Thymus (tissue), 11 donors: ENCODE data around the gene SMAD5. TPM values are rescaled to one million over a fixed set of nuclear protein-coding genes. Genes with fewer than 3 reads are reported as not detected.

Experiments used
- DNase-seq, 9 donors: peaks; one replicate each; pipeline ENCODE4 v3.0.0-alpha.2; 2013; ENCODE audit warnings: low spot score in 9 of 9, low read depth in 6 of 9, missing footprints in 1 of 9
- H3K27ac ChIP-seq, 2 donors: one replicate each; pipeline ENCODE4 v1.5.1; 2013; ENCODE audit warnings: control low read depth in 1 of 2, low read depth in 1 of 2, low read length in 1 of 2, mild to moderate bottlenecking in 1 of 2, moderate library complexity in 1 of 2
- H3K27me3 ChIP-seq, 2 donors: one replicate each; pipeline ENCODE4 v1.5.1; 2013; ENCODE audit warnings: low read length in 1 of 2; ENCODE audit not compliant: control insufficient read depth in 2 of 2, insufficient read depth in 1 of 2
- H3K36me3 ChIP-seq, 2 donors: one replicate each; pipeline ENCODE4 v1.5.1; 2013; ENCODE audit warnings: low read length in 1 of 2, mild to moderate bottlenecking in 1 of 2, moderate library complexity in 1 of 2; ENCODE audit not compliant: control insufficient read depth in 2 of 2, insufficient read depth in 2 of 2
- H3K4me1 ChIP-seq, 2 donors: one replicate each; pipeline ENCODE4 v1.5.1; 2013; ENCODE audit warnings: low read length in 2 of 2; ENCODE audit not compliant: control insufficient read depth in 2 of 2, insufficient read depth in 2 of 2
- H3K4me3 ChIP-seq, 2 donors: one replicate each; pipeline ENCODE4 v1.5.1; 2013; ENCODE audit warnings: low read length in 2 of 2, control low read depth in 1 of 2, mild to moderate bottlenecking in 1 of 2
- H3K9me3 ChIP-seq, 2 donors: one replicate each; pipeline ENCODE4 v1.5.1; 2013; ENCODE audit warnings: low read length in 1 of 2, mild to moderate bottlenecking in 1 of 2; ENCODE audit not compliant: control insufficient read depth in 2 of 2, insufficient read depth in 1 of 2
- WGBS: extraction: QIAGEN DNeasy Blood & Tissue Kit; methylation state at CpG from one replicate; pipeline ENCODE4 v1.1.7; 2013; 5-methylcytosine and 5-hydroxymethylcytosine counted together
- polyA plus RNA-seq: library from polyadenylated mRNA; stranded (reverse); fragments of 200-250 nt; gene quantifications from one replicate; pipeline ENCODE4 v1.2.3, GENCODE V29; 2013
- total RNA-seq: library from RNA; stranded (reverse); fragments of 120-200 nt; gene quantifications from one replicate; pipeline ENCODE4 v1.2.4, GENCODE V29; 2013
- donor health status: healthy.

The SMAD5 gene
- total and polyA plus RNA-seq, 2 donors, result 12.2 to 20.1 TPM

DNA sequence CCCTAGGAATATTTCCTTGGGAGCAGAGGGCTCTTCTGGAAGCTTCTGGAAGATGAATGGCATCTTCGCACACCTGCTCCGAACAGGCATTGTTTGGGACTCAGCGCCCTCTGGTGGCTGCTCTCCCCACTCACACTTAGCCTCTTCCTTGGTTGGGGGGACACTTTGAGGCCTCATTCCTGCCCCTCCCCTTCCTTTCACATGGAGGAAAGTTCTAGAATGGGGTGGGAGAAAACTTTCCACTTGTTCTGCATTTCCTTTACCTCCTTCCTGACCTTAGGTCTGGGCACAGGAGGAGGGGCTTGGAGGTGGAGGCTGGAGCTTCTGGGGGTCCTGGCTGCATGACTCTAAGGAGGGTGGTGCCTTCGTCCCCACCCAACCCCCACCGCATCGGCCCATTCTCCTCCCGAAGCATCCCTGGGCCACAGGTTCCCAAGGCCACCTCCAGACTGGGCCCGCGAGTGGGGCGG lies 79.6 kb downstream of the SMAD5 start:
- peak in 7 of 9 donors; percentile 10 to 55 (median 34) for DNase-seq
- H3K4me1 ChIP-seq, result no peaks in the 10 kb centered on the region
- H3K4me3 ChIP-seq, result no peak overlapping the region
- peaks cover 0 to 4% of the 10 kb centered on the region in 2 donors for H3K27me3 ChIP-seq
- WGBS, result 62% methylated on average over 10 of the region's 10 CpGs
- no peaks in the 10 kb centered on the region for H3K36me3 ChIP-seq
- no peak overlapping the region for H3K27ac ChIP-seq
- H3K9me3 ChIP-seq, result no peaks in the 10 kb centered on the region

DNA sequence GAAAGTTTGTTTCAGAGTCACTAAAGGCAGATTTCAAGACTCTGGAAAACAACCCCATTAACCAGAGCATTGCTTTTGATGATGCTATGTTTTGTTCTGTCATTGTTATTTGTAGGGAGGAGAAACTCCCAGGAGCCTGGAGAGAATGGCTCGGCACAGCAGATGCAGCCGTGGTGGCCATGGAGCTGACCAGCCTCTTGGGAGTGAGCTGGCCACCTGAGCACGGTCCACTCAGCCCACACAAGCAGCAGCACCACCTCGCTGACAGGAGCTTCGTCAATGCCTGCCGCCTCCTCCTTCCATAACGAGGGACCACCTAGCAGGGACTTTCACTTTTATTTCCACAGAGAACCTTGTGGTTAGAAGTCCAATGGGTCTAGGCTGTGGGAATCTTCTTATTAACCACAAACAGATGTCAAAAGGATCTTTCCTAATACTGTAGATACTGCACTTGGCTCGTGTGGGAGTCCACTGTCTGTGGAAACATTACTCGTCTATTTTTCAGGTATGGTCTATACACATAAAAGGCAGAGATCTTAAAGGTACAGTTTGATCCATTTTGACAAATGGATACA lies 81.4 kb downstream of the SMAD5 start:
- no peaks in the 10 kb centered on the region for H3K36me3 ChIP-seq

DNA sequence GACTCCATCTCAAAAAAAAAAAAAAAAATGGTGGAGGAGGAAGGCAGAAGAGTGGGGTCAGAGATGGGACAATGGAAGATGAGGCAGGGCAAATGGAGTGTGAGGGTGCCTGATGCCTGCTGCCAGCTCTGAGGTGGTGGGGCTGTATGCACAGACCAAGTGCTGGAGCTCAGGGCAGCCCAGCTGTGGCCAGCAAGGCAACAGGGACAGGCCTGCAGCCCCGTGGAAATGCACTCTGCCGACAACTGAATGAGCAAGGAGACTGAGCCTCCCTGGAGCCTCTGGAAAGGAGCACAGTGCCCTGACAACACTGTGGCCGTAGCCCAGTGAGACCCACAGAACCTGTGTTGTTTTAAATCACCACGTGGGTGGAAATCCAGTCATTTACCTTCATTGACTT lies 83.2 kb downstream of the SMAD5 start:
- no peaks in the 10 kb centered on the region for H3K9me3 ChIP-seq
- peaks cover 0 to 4% of the 10 kb centered on the region in 2 donors for H3K27me3 ChIP-seq
- no peak overlapping the region for H3K27ac ChIP-seq
- DNase-seq, result no peak
- 87% methylated on average over 4 of the region's 4 CpGs for WGBS
- H3K4me3 ChIP-seq, result no peak overlapping the region
- no peaks in the 10 kb centered on the region for H3K4me1 ChIP-seq
- H3K36me3 ChIP-seq, result no peaks in the 10 kb centered on the region

More for the DNA sequence above, 81.4 kb downstream of the SMAD5 start:
- Histone ChIP-seq H3K27ac (no peak overlapping the region), H3K27me3 (peaks cover 0 to 4% of the 10 kb centered on the region in 2 donors), H3K9me3 (no peaks in the 10 kb centered on the region), H3K4me3 (no peak overlapping the region), H3K4me1 (no peaks in the 10 kb centered on the region)
- no peak for DNase-seq
- 67% methylated on average over 9 of the region's 9 CpGs for WGBS

DNA sequence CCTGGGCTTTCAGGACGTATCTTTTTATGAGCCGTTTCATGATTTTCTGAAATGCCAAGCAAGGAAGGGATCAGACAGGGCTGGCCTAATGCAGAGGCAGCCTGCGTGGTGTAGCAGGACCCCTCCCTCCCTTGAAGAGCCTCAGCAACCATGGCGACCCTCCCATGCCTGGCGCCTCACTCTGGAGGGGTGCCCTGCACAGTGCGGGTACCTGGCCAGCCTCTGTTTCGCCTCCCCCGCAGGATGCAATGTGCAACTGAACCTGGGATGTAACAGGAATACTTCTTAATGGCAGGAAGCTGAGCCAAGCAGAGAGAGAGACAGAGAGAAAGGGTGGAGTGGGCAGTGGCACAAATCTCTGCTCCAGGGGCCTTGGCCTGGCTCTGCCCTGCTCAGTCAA lies 83.6 kb downstream of the SMAD5 start:
- DNase-seq, result no peak
- 95% methylated on average over 8 of the region's 8 CpGs for WGBS

DNA sequence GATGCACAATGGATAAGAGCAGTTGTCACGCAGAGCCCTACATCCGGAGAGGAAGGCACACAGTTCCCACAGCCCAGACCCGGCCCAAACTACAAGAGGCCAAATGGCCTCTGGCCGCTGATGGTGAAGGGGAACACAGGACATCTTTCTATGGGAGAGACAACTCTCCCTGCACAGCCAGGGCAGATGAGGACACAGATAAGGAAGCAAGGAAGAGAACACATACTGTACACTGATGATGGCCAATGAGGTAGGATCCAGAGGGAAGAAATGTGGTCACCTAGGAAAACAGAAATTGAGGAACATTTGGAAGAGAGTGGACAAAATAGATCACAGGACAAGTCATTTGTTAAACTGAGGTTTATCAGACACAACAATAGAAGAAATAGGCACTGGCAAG lies 88.7 kb downstream of the SMAD5 start:
- Histone ChIP-seq H3K36me3 (no peaks in the 10 kb centered on the region), H3K4me3 (no peak overlapping the region), H3K4me1 (no peaks in the 10 kb centered on the region), H3K27ac (no peak overlapping the region), H3K9me3 (no peaks in the 10 kb centered on the region), H3K27me3 (no peaks in the 10 kb centered on the region)
- DNase-seq, result no peak
- 94% methylated on average over 4 of the region's 4 CpGs for WGBS

More for the DNA sequence above, 83.6 kb downstream of the SMAD5 start:
- no peaks in the 10 kb centered on the region for H3K36me3 ChIP-seq
- no peak overlapping the region for H3K4me3 ChIP-seq
- H3K27ac ChIP-seq, result no peak overlapping the region
- no peaks in the 10 kb centered on the region for H3K9me3 ChIP-seq
- H3K4me1 ChIP-seq, result no peaks in the 10 kb centered on the region
- H3K27me3 ChIP-seq, result peaks cover 0 to 4% of the 10 kb centered on the region in 2 donors

DNA sequence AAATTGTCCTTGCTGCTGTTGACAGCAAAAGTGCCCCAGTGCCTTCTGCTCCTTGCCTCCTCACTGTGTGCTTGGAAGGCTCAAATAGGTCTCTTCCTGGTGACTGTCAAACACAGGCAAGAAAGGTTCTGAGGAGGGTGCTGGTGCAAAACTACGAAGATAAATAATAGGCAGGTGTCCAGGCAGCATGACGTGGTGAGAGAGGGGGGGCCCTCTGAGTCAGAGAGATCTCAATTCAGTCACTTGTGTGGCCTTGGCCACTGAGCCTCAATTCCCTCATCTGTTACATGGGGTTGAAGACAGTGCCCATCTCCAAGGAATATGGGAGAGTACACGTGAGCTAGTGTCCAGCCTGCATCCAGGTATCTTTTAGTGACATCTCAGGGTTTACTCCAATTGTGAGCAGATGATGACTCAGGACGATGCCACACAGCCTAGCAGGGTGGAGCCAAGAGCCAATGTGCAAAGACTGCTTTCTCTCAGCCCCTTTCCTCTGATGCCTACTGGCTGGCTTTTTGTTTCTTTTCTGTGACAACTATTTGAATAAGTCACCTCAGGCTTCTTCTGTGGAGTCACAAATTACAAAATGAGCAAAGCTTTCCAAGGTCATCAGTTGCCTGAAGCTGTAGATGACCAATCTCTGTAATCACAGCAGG lies 90.1 kb downstream of the SMAD5 start:
- H3K27me3 ChIP-seq, result no peaks in the 10 kb centered on the region
- no peaks in the 10 kb centered on the region for H3K4me1 ChIP-seq
- WGBS, result 87% methylated on average over 4 of the region's 4 CpGs
- H3K9me3 ChIP-seq, result no peaks in the 10 kb centered on the region
- no peak for DNase-seq
- H3K27ac ChIP-seq, result no peak overlapping the region
- no peak overlapping the region for H3K4me3 ChIP-seq
- no peaks in the 10 kb centered on the region for H3K36me3 ChIP-seq

DNA sequence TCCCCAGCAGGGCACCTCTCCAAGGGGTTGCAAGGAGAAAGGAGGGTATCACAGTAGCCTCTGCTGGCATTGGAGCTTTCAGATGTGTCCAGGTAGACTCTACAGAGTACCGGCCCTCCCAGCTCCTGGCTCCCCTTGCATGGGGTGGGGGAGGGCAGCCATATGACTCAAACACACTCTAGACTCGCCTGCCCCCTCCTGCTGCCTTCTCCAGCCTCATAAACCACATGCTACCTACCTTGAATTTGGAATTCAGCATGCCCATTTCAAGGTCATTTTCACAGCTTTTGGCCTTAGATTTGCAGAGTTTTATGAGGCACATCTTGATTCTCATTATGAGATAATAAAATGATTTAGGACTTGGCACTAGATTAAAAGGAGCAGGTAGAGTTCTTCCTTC lies 93.2 kb downstream of the SMAD5 start:
- Histone ChIP-seq H3K4me3 (no peak overlapping the region), H3K27me3 (peaks cover 0 to 11% of the 10 kb centered on the region in 2 donors), H3K4me1 (no peaks in the 10 kb centered on the region), H3K36me3 (no peaks in the 10 kb centered on the region), H3K27ac (no peak overlapping the region), H3K9me3 (no peaks in the 10 kb centered on the region)
- 71% methylated on average over 2 of the region's 2 CpGs for WGBS
- no peak for DNase-seq

DNA sequence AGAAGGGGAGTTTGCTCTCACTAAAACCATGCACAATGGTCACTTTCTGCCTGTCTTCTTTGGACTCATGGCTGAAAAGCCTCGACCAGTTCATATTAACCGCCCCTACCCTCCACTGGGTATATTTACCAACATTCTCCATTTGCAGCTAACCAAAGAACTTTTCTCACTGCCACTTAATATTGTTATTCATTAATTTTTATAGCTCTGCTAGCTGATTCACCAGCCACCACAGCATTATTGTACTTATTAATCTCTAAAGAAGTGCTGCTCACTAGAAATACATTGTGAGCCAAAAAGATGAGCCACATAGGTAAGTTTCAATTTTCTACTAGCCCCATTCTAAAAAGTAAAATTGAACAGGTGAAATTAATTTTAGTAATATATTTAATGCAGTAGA lies 93.8 kb downstream of the SMAD5 start:
- no peaks in the 10 kb centered on the region for H3K9me3 ChIP-seq
- H3K27ac ChIP-seq, result no peak overlapping the region
- no peaks in the 10 kb centered on the region for H3K4me1 ChIP-seq
- H3K27me3 ChIP-seq, result peaks cover 0 to 11% of the 10 kb centered on the region in 2 donors
- H3K36me3 ChIP-seq, result no peaks in the 10 kb centered on the region
- DNase-seq, result no peak
- 71% methylated on average over 2 of the region's 2 CpGs for WGBS
- no peak overlapping the region for H3K4me3 ChIP-seq

DNA sequence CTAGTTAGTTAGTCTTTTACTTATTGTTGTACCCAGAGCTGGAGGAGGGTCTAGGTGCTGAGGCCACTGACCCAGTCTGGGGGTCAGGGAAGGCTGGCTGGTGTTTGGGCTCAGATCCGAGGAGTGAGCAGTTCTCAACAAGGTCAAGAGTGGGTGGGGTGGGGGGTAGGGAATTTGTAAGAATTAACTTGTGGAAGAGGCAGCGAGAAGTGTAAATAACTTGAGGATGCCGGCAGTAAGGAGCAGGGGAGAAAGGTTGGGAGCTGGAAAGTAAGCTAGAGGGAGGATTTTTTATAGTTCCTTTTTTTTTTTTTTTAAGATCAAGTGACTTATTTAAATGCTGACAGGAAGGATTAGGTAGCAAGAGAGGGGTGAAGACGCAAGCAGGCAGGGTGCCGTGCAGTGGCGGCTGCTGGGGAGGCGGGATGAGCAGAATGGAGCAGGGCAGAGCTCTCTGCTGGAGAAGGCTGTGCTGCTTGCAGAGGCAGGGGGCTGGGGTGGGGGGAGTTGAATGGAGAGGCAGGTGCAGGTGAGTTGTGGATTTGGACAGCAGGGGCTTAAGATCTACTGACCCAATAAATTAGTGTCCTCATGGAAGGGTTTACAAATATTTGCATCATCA lies 95.6 kb downstream of the SMAD5 start:
- no peak for DNase-seq
- no peaks in the 10 kb centered on the region for H3K4me1 ChIP-seq
- H3K27ac ChIP-seq, result no peak overlapping the region
- H3K9me3 ChIP-seq, result no peaks in the 10 kb centered on the region
- H3K36me3 ChIP-seq, result no peaks in the 10 kb centered on the region
- H3K4me3 ChIP-seq, result no peak overlapping the region
- 41% methylated on average over 7 of the region's 7 CpGs for WGBS
- H3K27me3 ChIP-seq, result peaks cover 0 to 11% of the 10 kb centered on the region in 2 donors
